HUES6 (cell line): ENCODE results near the gene EDNRB.

ENCODE experiments used
- H3K27ac ChIP-seq: 2 replicates; pipeline ENCODE4 v1.7.0; 2013; ENCODE audit warnings: low read depth, mild to moderate bottlenecking, low read length, inconsistent platforms
- H3K27me3 ChIP-seq: 2 replicates; pipeline ENCODE4 v1.6.1; 2013; ENCODE audit warnings: low read length; ENCODE audit not compliant: control insufficient read depth, insufficient read depth
- H3K36me3 ChIP-seq: 2 replicates; pipeline ENCODE4 v1.6.1; 2013; ENCODE audit warnings: low read length; ENCODE audit not compliant: control insufficient read depth, insufficient read depth
- H3K4me1 ChIP-seq: 2 replicates; pipeline ENCODE4 v1.6.1; 2013; ENCODE audit warnings: low read length; ENCODE audit not compliant: control insufficient read depth, insufficient read depth
- H3K4me3 ChIP-seq: 2 replicates; pipeline ENCODE4 v1.5.1; 2013; ENCODE audit warnings: low read depth, low read length
- H3K9ac ChIP-seq: one replicate; pipeline ENCODE4 v1.6.1; 2013; ENCODE audit warnings: mild to moderate bottlenecking, low read length
- H3K9me3 ChIP-seq: 2 replicates; pipeline ENCODE4 v1.6.1; 2013; ENCODE audit warnings: low read depth, low read length; ENCODE audit not compliant: control insufficient read depth, insufficient read depth

The EDNRB gene

DNA sequence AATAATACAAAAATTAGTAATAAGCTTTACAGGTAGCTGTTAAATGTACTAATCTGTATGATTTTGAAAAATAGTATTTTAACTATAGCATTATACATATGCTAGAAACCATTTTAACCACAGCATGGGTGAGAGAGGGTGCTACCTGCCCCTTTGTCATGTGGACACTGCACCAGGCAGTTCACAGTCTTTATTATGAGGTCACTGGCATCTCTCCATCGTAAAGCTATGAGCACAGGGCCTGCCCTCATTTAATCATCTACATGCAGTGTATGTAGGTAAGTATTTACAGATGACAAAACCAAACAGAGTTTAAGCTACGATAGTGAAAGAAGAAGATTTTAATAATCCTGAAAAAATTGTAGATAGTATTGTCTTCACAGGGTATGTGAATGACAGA is 21.7 kb downstream of the EDNRB start:
- Histone ChIP-seq H3K4me3 (no peak overlapping the region), H3K27me3 (no peaks in the 10 kb centered on the region), H3K27ac (no peak overlapping the region), H3K4me1 (peaks cover 9% of the 10 kb centered on the region; the same call in 1 of the 2 replicates), H3K9ac (no peak overlapping the region), H3K36me3 (peaks cover 44% of the 10 kb centered on the region), H3K9me3 (no peaks in the 10 kb centered on the region)

GRCh38 chr13:77896536-77896935 is 22.1 kb downstream of the EDNRB start:
- Histone ChIP-seq H3K27ac (no peak overlapping the region), H3K9ac (no peak overlapping the region), H3K36me3 (peaks cover 39% of the 10 kb centered on the region), H3K9me3 (peaks cover 3% of the 10 kb centered on the region; the same call in 1 of the 2 replicates), H3K4me1 (peaks cover 9% of the 10 kb centered on the region; the same call in 1 of the 2 replicates), H3K4me3 (no peak overlapping the region), H3K27me3 (no peaks in the 10 kb centered on the region)

DNA sequence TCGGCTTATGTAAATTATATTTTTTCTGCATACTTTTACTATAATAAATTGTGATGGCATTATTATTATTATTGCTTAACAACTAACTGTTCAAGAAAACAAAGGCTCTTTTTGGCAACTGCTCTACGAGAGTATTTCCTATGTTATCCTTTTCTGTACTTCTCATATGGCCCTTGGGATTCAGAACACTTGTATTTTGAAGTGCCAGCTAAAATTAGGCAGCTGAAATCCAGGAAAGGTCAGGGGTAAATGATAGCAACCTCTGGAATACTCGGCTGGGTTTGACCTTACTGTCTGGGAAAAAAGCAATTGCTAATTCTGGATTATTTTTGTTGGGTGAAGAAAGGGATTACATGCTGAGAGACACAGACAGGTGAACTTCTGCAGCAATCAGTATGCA is 23.9 kb downstream of the EDNRB start:
- Histone ChIP-seq H3K9ac (no peak overlapping the region), H3K36me3 (peaks cover 23% of the 10 kb centered on the region), H3K27me3 (no peaks in the 10 kb centered on the region), H3K9me3 (peaks cover 3% of the 10 kb centered on the region; the same call in 1 of the 2 replicates), H3K4me3 (no peak overlapping the region), H3K27ac (no peak overlapping the region), H3K4me1 (peaks cover 9% of the 10 kb centered on the region; the same call in 1 of the 2 replicates)

- H3K27ac ChIP-seq = no peak overlapping the region
- H3K4me3 ChIP-seq = no peak overlapping the region
- H3K9me3 ChIP-seq = peaks cover 3% of the 10 kb centered on the region; the same call in 1 of the 2 replicates
- no peak overlapping the region for H3K9ac ChIP-seq
- H3K27me3 ChIP-seq = no peaks in the 10 kb centered on the region
- H3K4me1 ChIP-seq = peaks cover 9% of the 10 kb centered on the region; the same call in 1 of the 2 replicates
- peaks cover 8% of the 10 kb centered on the region for H3K36me3 ChIP-seq
These were observed 25.6 kb downstream of the EDNRB start for GRCh38 chr13:77893066-77893465.

- Histone ChIP-seq H3K27me3 (no peaks in the 10 kb centered on the region), H3K9ac (no peak overlapping the region), H3K4me1 (peaks cover 9% of the 10 kb centered on the region; the same call in 1 of the 2 replicates), H3K36me3 (peaks cover 3% of the 10 kb centered on the region), H3K4me3 (no peak overlapping the region), H3K9me3 (peaks cover 3% of the 10 kb centered on the region; the same call in 1 of the 2 replicates), H3K27ac (no peak overlapping the region)
These were observed 26.1 kb downstream of the EDNRB start for GRCh38 chr13:77892491-77892890.

DNA sequence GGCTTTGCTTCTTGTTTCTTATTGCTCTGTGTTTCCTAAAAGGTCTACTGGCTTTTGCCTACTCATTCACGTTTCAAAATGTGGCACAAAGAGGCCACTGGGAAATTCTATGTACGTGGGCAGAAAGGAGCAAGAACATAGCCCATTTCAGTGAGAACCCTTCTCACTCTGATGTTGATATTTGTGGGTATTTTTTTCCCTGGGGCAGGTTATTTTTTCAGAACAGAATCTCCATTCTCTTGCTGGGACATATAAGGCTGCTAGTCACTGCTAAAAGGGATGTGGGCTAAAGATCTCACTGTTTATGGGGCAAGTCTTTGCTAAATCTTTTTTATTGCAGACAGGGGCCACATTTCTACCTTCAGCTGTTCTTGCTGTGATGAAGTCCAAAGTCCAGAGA is 27.1 kb downstream of the EDNRB start:
- Histone ChIP-seq H3K4me3 (no peak overlapping the region), H3K4me1 (peaks cover 9% of the 10 kb centered on the region; the same call in 1 of the 2 replicates), H3K9ac (no peak overlapping the region), H3K27ac (no peak overlapping the region), H3K27me3 (no peaks in the 10 kb centered on the region), H3K36me3 (no peaks in the 10 kb centered on the region), H3K9me3 (peaks cover 3% of the 10 kb centered on the region; the same call in 1 of the 2 replicates)

DNA sequence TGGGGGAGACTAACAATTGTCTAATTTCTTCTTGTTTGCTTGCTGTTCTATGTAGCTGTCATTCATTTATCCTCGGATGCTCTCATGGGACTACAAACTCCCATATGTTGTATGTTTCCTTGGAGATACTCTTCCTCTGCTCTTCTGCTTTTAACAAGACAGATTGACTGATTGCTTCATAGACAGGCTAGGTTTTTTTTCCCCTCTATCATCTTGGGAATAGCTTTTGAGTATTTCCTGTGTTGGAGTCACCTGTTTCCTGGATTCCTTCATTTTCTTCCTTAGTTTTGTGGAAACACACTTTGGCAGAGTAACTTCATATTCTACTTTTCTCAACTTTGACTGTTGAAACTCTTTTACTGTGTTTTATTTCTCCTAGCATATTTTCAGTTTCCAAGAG is 27.6 kb downstream of the EDNRB start:
- no peak overlapping the region for H3K9ac ChIP-seq
- peaks cover 3% of the 10 kb centered on the region; the same call in 1 of the 2 replicates for H3K9me3 ChIP-seq
- H3K4me3 ChIP-seq = no peak overlapping the region
- no peaks in the 10 kb centered on the region for H3K36me3 ChIP-seq
- H3K27me3 ChIP-seq = no peaks in the 10 kb centered on the region
- no peak overlapping the region for H3K27ac ChIP-seq
- peaks cover 9% of the 10 kb centered on the region; the same call in 1 of the 2 replicates for H3K4me1 ChIP-seq

GRCh38 chr13:77883328-77883727 is 35.3 kb downstream of the EDNRB start:
- Histone ChIP-seq H3K4me1 (no peaks in the 10 kb centered on the region), H3K27ac (no peak overlapping the region), H3K9me3 (no peaks in the 10 kb centered on the region)

GRCh38 chr13:77878190-77878589 is 40.4 kb downstream of the EDNRB start:
- Histone ChIP-seq H3K36me3 (no peaks in the 10 kb centered on the region), H3K9ac (no peak overlapping the region), H3K9me3 (no peaks in the 10 kb centered on the region), H3K4me1 (peaks cover 6% of the 10 kb centered on the region; the same call in 1 of the 2 replicates), H3K27ac (no peak overlapping the region), H3K4me3 (no peak overlapping the region), H3K27me3 (no peaks in the 10 kb centered on the region)

More at GRCh38 chr13:77883328-77883727, 35.3 kb downstream of the EDNRB start:
- Histone ChIP-seq H3K4me3 (no peak overlapping the region), H3K36me3 (no peaks in the 10 kb centered on the region), H3K27me3 (no peaks in the 10 kb centered on the region), H3K9ac (no peak overlapping the region)

DNA sequence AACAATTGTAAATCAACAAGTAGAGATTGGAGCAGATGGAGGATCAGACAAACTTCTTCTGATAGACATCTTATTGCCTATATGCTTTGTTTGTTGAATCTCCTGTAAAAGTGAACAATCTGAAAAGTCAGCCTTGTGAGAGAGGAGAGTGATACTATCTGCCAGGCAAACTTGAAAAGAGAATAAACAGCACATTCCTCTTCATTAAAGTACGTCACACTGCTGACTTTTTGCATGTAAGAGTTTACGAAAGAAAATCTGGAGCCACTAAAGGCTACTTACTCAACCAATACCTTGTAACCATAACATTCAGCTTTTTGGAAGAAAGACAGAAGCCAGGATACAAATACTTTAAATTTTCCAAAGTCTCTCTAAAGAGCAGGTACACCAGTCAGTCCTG is 42.5 kb downstream of the EDNRB start:
- Histone ChIP-seq H3K9ac (no peak overlapping the region), H3K27me3 (no peaks in the 10 kb centered on the region), H3K4me1 (peaks cover 6% of the 10 kb centered on the region; the same call in 1 of the 2 replicates), H3K36me3 (no peaks in the 10 kb centered on the region), H3K27ac (no peak overlapping the region), H3K9me3 (no peaks in the 10 kb centered on the region), H3K4me3 (no peak overlapping the region)

DNA sequence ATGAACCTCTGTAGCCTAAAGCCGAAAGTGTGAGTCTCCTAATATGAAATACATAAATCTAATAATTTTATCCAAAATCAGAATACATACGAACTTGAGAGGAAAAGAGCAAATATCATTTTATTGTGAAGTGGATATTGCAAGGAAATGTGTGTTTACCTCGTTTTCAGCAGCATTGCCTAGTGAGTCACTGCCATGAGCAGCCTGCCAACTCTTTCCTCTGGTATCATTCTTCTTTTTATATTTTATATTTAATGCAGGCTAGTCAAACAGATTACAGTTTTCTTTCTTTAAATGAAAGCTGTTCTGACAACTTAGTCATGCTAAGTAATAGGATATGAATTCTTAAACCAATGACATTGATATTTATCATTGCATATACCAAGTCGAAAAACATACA is 44.2 kb downstream of the EDNRB start:
- Histone ChIP-seq H3K27me3 (no peaks in the 10 kb centered on the region), H3K27ac (no peak overlapping the region), H3K4me1 (peaks cover 6% of the 10 kb centered on the region; the same call in 1 of the 2 replicates), H3K4me3 (no peak overlapping the region), H3K36me3 (no peaks in the 10 kb centered on the region), H3K9ac (no peak overlapping the region), H3K9me3 (no peaks in the 10 kb centered on the region)
